ENCODE data around the gene EPS8. TPM values are rescaled to one million over a fixed set of nuclear protein-coding genes. Genes with fewer than 3 reads are reported as not detected.
A peak's percentile ranks its signal among the peaks of the same experiment; 100 is the strongest.

EPS8 gene
- total RNA-seq, 4 donors from 2014 or later = 93.7 to 173 (median 109) TPM

DNA sequence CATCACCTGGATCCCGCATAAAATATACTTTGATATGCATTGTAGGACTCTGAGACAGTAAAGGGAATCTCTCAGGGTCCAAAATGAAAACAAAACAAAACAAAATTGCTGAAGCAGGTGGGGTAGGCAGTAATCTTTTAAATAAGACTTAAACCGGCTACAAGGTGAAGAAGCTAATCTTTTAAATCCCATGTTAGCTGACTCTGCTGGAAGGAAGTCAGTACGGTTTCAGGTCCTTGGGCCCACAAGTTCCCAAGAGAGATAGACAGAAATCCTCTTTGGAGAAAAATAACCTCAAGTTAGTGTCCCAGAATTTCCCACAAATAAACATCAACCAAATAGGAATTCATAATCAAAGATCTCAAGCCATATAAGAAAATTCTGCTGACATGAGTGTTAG, 5.0 kb upstream of the EPS8 start:
- no peak for DNase-seq
- Histone ChIP-seq H3K9me3 (no peaks in the 10 kb centered on the region), H3K27me3 (no peaks in the 10 kb centered on the region), H3K4me1 (no peaks in the 10 kb centered on the region), H3K27ac (no peak overlapping the region), H3K36me3 (no peaks in the 10 kb centered on the region), H3K4me3 (no peak overlapping the region)
- no peak for TF ChIP-seq POLR2A (IDR thresholded peaks at IDR 0.05)
- TF ChIP-seq, protein P1, sequence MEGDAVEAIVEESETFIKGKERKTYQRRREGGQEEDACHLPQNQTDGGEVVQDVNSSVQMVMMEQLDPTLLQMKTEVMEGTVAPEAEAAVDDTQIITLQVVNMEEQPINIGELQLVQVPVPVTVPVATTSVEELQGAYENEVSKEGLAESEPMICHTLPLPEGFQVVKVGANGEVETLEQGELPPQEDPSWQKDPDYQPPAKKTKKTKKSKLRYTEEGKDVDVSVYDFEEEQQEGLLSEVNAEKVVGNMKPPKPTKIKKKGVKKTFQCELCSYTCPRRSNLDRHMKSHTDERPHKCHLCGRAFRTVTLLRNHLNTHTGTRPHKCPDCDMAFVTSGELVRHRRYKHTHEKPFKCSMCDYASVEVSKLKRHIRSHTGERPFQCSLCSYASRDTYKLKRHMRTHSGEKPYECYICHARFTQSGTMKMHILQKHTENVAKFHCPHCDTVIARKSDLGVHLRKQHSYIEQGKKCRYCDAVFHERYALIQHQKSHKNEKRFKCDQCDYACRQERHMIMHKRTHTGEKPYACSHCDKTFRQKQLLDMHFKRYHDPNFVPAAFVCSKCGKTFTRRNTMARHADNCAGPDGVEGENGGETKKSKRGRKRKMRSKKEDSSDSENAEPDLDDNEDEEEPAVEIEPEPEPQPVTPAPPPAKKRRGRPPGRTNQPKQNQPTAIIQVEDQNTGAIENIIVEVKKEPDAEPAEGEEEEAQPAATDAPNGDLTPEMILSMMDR (IDR thresholded peaks at IDR 0.05) = no peak
- intact Hi-C loops (cut with DNase I; ENCODE audit: low total_unique reads) = no loop called here

DNA sequence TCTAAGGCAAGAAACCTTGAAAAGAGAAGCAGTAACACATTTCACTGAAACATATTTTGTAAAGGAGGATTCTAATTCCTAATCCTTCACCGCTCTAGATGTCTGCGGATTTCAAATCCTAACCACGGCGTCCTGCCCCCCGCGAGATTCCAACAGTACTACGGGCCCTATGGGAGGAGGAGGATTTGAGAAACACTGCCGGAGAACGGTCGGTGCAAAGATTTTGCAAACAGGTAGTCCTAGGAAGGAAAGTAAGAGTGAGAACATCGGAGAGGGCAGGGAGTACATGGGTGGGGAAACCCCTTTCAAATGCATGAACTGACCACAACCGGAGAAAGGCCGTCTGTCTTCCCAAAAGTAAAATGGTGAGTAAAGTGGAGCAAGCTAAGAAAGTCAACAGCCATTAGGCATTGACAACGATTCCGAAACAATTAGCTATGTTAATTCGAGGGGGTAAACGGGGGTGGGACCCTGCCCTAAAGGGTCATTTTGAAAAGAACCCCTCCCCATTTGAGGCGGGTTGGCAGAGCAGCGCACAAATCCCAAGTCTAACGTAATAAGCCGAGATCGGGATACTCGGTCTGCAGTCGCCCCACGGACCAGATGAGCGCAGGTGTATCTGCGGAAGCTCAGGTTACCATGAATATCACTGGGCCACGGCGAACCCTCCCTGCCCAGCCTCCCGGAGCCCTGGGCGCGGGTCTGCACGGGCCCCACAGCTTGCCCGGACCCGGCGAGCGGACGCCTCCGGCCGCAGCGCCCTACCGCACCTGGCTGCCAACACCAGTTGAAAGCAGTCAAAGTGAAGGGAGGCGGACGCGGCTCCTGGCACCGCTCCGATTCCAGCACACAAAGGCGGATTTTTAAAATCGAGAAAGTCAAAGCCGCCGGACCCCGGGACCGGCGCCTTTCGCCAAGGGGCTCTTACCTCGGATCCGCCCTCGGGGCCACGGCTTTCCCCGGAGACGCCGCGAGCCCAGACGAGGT, 662 bp downstream of the EPS8 start:
- Histone ChIP-seq H3K9me3 (no peaks in the 10 kb centered on the region), H3K4me3 (peak overlapping the region; percentile 69 to 94), H3K4me1 (no peaks in the 10 kb centered on the region), H3K27me3 (no peaks in the 10 kb centered on the region), H3K36me3 (no peaks in the 10 kb centered on the region), H3K27ac (peak overlapping the region; percentile 95 to 97)
- intact Hi-C loops (cut with DNase I; ENCODE audit: low total_unique reads) = no loop called here
- peak; percentile 37 to 62 for DNase-seq
- no peak for TF ChIP-seq POLR2A (IDR thresholded peaks at IDR 0.05)
- TF ChIP-seq, protein P1 (IDR thresholded peaks at IDR 0.05) = peak in 1 of 4 experiments; percentile 20

DNA sequence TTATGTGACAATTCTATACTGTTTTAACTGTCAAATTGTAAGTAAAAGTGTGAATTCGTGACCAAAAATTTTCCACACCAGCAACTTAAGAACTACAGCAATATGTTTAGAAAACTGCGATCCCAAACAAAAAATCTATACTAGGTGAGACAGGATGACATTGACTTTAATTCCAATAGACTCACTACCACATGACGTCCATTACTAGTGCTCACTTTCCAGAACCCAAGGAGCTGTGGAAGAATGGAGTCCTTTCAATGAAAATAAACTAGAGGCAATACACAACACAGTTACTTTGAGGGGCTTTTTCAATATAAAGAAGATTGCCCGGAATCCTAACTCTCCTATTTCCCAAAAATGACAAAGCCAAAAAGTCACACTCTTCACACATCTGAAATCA, 1.4 kb downstream of the EPS8 start:
- no peak for DNase-seq
- intact Hi-C loops (cut with DNase I; ENCODE audit: low total_unique reads) = no loop called here
- H3K4me1 ChIP-seq = no peaks in the 10 kb centered on the region
- H3K27ac ChIP-seq = peak overlapping the region; percentile 95 to 97
- H3K4me3 ChIP-seq = peak overlapping the region; percentile 69 to 94
- H3K36me3 ChIP-seq = no peaks in the 10 kb centered on the region
- H3K27me3 ChIP-seq = no peaks in the 10 kb centered on the region
- no peak for TF ChIP-seq POLR2A (IDR thresholded peaks at IDR 0.05)
- TF ChIP-seq, protein P1 (IDR thresholded peaks at IDR 0.05) = no peak
- H3K9me3 ChIP-seq = no peaks in the 10 kb centered on the region

DNA sequence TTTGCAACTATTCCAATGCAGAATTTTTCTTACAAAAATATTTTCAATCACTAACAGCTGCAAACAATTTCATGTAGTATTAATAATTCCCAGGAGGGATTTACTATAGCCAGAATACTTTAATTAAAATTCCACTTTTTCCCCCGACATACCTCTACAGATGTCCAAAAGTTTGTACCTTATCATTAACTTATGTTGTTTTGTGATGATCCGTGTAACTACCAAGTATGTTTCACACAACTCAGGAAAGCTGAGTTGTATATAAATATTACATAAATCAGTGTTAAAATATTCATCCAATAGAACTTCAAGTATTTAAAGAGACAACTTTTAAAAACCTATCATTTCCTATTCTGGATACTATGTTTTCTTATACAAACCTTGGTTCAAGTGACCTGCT, 2.4 kb downstream of the EPS8 start:
- H3K36me3 ChIP-seq = no peaks in the 10 kb centered on the region
- H3K4me3 ChIP-seq = peak overlapping the region; percentile 69 to 94
- intact Hi-C loops (cut with DNase I; ENCODE audit: low total_unique reads) = no loop called here
- peak overlapping the region; percentile 95 to 97 for H3K27ac ChIP-seq
- TF ChIP-seq POLR2A (IDR thresholded peaks at IDR 0.05) = no peak
- TF ChIP-seq, protein P1 (IDR thresholded peaks at IDR 0.05) = no peak
- DNase-seq = no peak
- H3K9me3 ChIP-seq = no peaks in the 10 kb centered on the region
- H3K27me3 ChIP-seq = no peaks in the 10 kb centered on the region
- no peaks in the 10 kb centered on the region for H3K4me1 ChIP-seq

DNA sequence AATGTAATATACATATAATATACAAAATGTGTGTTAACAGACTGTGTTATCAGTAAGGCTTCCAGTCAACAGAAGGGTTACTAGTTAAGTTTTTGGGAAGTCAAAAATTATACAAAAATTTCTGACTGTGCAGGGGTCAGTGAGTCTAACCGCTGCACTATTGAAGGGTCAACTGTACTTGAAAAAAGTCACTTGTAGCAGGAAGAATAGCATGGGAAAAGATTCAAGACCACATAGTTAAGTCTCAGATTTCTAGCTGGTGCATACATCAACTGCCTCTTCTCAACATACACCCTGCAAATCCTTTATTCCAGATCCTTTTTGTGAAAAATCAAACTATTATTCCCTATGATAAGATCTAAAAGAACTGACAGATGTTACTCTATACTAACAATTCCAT, 5.9 kb downstream of the EPS8 start:
- TF ChIP-seq, protein P1 (IDR thresholded peaks at IDR 0.05) = no peak
- no peak for TF ChIP-seq POLR2A (IDR thresholded peaks at IDR 0.05)
- peaks cover 0 to 3% of the 10 kb centered on the region in 2 donors for H3K4me1 ChIP-seq
- no peaks in the 10 kb centered on the region for H3K9me3 ChIP-seq
- no peaks in the 10 kb centered on the region for H3K36me3 ChIP-seq
- no peak overlapping the region for H3K4me3 ChIP-seq
- intact Hi-C loops (cut with DNase I; ENCODE audit: low total_unique reads) = no loop called here
- DNase-seq = no peak
- no peaks in the 10 kb centered on the region for H3K27me3 ChIP-seq
- no peak overlapping the region for H3K27ac ChIP-seq
